HEK293 (cell line): ENCODE results near the gene POU2AF1.

ENCODE experiments used
- CTCF ChIA-PET: fragments of 350-600 bp; formaldehyde crosslinking; extraction: SDS; loops from one replicate; lab custom pipeline; 2021; ENCODE audit warnings: antibody characterized with exemption; lab: Yijun Ruan, JAX
- POLR2A ChIA-PET: fragments of 300-600 bp; formaldehyde crosslinking; extraction: SDS; loops from one replicate; lab custom pipeline; 2020; ENCODE audit warnings: antibody characterized with exemption, inconsistent platforms; lab: Yijun Ruan, JAX
- H3K27ac ChIP-seq: fragments of 200-500 bp; sonication (Bioruptor generic); 2 replicates; pipeline ENCODE4 v1.5.1; 2014; ENCODE audit warnings: low read depth, low read length, control low read depth, inconsistent platforms; ENCODE audit errors: extremely low read depth
- H3K36me3 ChIP-seq, 2 experiments: fragments of 200-500 bp in 1 of 2; sonication (Bioruptor generic) in 1 of 2; 1 replicate in 1 of 2; 2 replicates in 1 of 2; pipeline ENCODE4 v1.5.1; 2014 to 2017; ENCODE audit warnings: inconsistent platforms in 2 of 2, low read length in 2 of 2; ENCODE audit not compliant: control insufficient read depth in 2 of 2, insufficient read depth in 1 of 2
- H3K4me1 ChIP-seq: fragments of 200-500 bp; sonication (Bioruptor generic); 2 replicates; pipeline ENCODE4 v1.5.1; 2014; ENCODE audit warnings: mild to moderate bottlenecking, low read length, inconsistent platforms; ENCODE audit not compliant: control insufficient read depth, insufficient read depth
- H3K4me3 ChIP-seq: 2 replicates; pipeline ENCODE4 v1.5.1; 2011; ENCODE audit warnings: low read depth, mild to moderate bottlenecking, control low read depth, low read length, moderate library complexity
- H3K9me3 ChIP-seq: fragments of 200-500 bp; sonication (Bioruptor generic); 2 replicates; pipeline ENCODE4 v1.5.1; 2014; ENCODE audit warnings: low read depth, low read length, inconsistent platforms; ENCODE audit not compliant: control insufficient read depth, insufficient read depth
- ATF2 ChIP-seq: fragments of 450-650 bp; formaldehyde crosslinking; IDR thresholded peaks from 2 replicates; pipeline ENCODE4 v1.5.1; 2016; ENCODE audit warnings: missing biosample characterization, missing genetic modification characterization, low read depth
- HOXD13 ChIP-seq: sonication (generic); formaldehyde crosslinking; IDR thresholded peaks from 2 replicates; pipeline ENCODE4 v1.8.0; 2022; ENCODE audit warnings: missing genetic modification reagents, borderline replicate concordance
- KLF8 ChIP-seq: fragments of 450-650 bp; formaldehyde crosslinking; IDR thresholded peaks from 2 replicates; pipeline ENCODE4 v1.5.1; 2016; ENCODE audit warnings: missing biosample characterization, missing genetic modification characterization
- MYNN ChIP-seq: fragments of 450-650 bp; formaldehyde crosslinking; IDR thresholded peaks from 2 replicates; pipeline ENCODE4 v1.5.1; 2016; ENCODE audit warnings: missing biosample characterization, missing genetic modification characterization, borderline replicate concordance
- PRDM6 ChIP-seq: fragments of 450-650 bp; formaldehyde crosslinking; IDR thresholded peaks from 2 replicates; pipeline ENCODE4 v1.5.1; 2017; ENCODE audit warnings: missing biosample characterization, missing genetic modification characterization
- YY1 ChIP-seq: fragments of 450-650 bp; formaldehyde crosslinking; IDR thresholded peaks from 2 replicates; pipeline ENCODE4 v1.5.1; 2018; ENCODE audit warnings: missing biosample characterization, missing genetic modification characterization
- ZBTB17 ChIP-seq: fragments of 450-650 bp; formaldehyde crosslinking; IDR thresholded peaks from 2 replicates; pipeline ENCODE4 v1.5.1; 2016; ENCODE audit warnings: missing biosample characterization, missing genetic modification characterization
- ZBTB20 ChIP-seq: fragments of 450-650 bp; formaldehyde crosslinking; IDR thresholded peaks from 2 replicates; pipeline ENCODE4 v1.5.1; 2016; ENCODE audit warnings: missing biosample characterization, missing genetic modification characterization
- ZFHX2 ChIP-seq: fragments of 450-650 bp; formaldehyde crosslinking; conservative IDR thresholded peaks from 2 replicates; pipeline ENCODE4 v1.5.1; 2016; ENCODE audit warnings: missing biosample characterization, missing genetic modification characterization
- ZIC2 ChIP-seq: fragments of 450-650 bp; formaldehyde crosslinking; IDR thresholded peaks from 2 replicates; pipeline ENCODE4 v1.5.1; 2016; ENCODE audit warnings: missing biosample characterization, missing genetic modification characterization
- ZNF174 ChIP-seq: fragments of 450-650 bp; formaldehyde crosslinking; IDR thresholded peaks from 2 replicates; pipeline ENCODE4 v1.5.0; 2017; ENCODE audit warnings: missing biosample characterization, mild to moderate bottlenecking, missing genetic modification characterization
- ZNF175 ChIP-seq: fragments of 450-650 bp; formaldehyde crosslinking; IDR thresholded peaks from 2 replicates; pipeline ENCODE4 v1.5.1; 2016; ENCODE audit warnings: missing biosample characterization, missing genetic modification characterization
- ZNF223 ChIP-seq: fragments of 450-650 bp; formaldehyde crosslinking; IDR thresholded peaks from 2 replicates; pipeline ENCODE4 v1.5.1; 2016; ENCODE audit warnings: missing biosample characterization, missing genetic modification characterization
- ZNF23 ChIP-seq: fragments of 450-650 bp; formaldehyde crosslinking; IDR thresholded peaks from 2 replicates; pipeline ENCODE4 v1.5.1; 2016; ENCODE audit warnings: missing biosample characterization, missing genetic modification characterization, borderline replicate concordance
- ZNF404 ChIP-seq: fragments of 450-650 bp; formaldehyde crosslinking; IDR thresholded peaks from 2 replicates; pipeline ENCODE4 v1.5.1; 2017; ENCODE audit warnings: missing biosample characterization, missing genetic modification characterization
- ZNF473 ChIP-seq: fragments of 450-650 bp; formaldehyde crosslinking; IDR thresholded peaks from 2 replicates; pipeline ENCODE4 v1.5.1; 2017; ENCODE audit warnings: missing biosample characterization, missing genetic modification characterization
- ZNF521 ChIP-seq: fragments of 450-650 bp; formaldehyde crosslinking; IDR thresholded peaks from 2 replicates; pipeline ENCODE4 v1.5.1; 2017; ENCODE audit warnings: missing biosample characterization, mild to moderate bottlenecking, missing genetic modification characterization
- ZNF561 ChIP-seq: fragments of 450-650 bp; IDR thresholded peaks from 2 replicates; pipeline ENCODE4 v1.5.1; 2018; ENCODE audit warnings: missing biosample characterization, missing genetic modification characterization, borderline replicate concordance
- ZNF580 ChIP-seq: fragments of 450-650 bp; formaldehyde crosslinking; IDR thresholded peaks from 2 replicates; pipeline ENCODE4 v1.5.1; 2016; ENCODE audit warnings: missing biosample characterization, missing genetic modification characterization
- ZNF704 ChIP-seq: fragments of 450-650 bp; formaldehyde crosslinking; IDR thresholded peaks from 2 replicates; pipeline ENCODE4 v1.5.1; 2016; ENCODE audit warnings: missing biosample characterization, missing genetic modification characterization
- ZNF792 ChIP-seq: fragments of 450-650 bp; formaldehyde crosslinking; IDR thresholded peaks from 2 replicates; pipeline ENCODE4 v1.5.1; 2016; ENCODE audit warnings: missing biosample characterization, missing genetic modification characterization
- ZSCAN16 ChIP-seq: fragments of 450-650 bp; formaldehyde crosslinking; IDR thresholded peaks from 2 replicates; pipeline ENCODE4 v1.5.1; 2016; ENCODE audit warnings: missing biosample characterization, missing genetic modification characterization
- ZSCAN18 ChIP-seq: fragments of 450-650 bp; formaldehyde crosslinking; IDR thresholded peaks from 2 replicates; pipeline ENCODE4 v1.5.1; 2016; ENCODE audit warnings: missing biosample characterization, missing genetic modification characterization

POU2AF1 gene

GRCh38 chr11:111388420-111388819 is 9.3 kb upstream of the POU2AF1 start:
- Histone ChIP-seq H3K4me1 (no peaks in the 10 kb centered on the region), H3K9me3 (no peaks in the 10 kb centered on the region), H3K27ac (no peak overlapping the region), H3K4me3 (no peak overlapping the region), H3K36me3 (no peaks in the 10 kb centered on the region)
- CTCF ChIA-PET: interaction anchor here (0.6 kb wide), 1 partner anchor 447 kb away, joined by 6 read pairs; no protein-coding TSS in a partner anchor
- POLR2A ChIA-PET: no interaction called here
- TF ChIP-seq ZNF404 (tag by site-specific recombination) (no peak), ZFHX2 (tag by site-specific recombination) (no peak), ZNF792 (no peak), ZNF473 (tag by site-specific recombination) (no peak), ZNF23 (tag by site-specific recombination) (no peak), KLF8 (tag by site-specific recombination) (no peak), PRDM6 (tag by site-specific recombination) (no peak), ZIC2 (tag by site-specific recombination) (no peak), ZNF521 (no peak), ZNF223 (no peak)

GRCh38 chr11:111387363-111387762 is 8.3 kb upstream of the POU2AF1 start:
- ChIA-PET POLR2A (no interaction called here), CTCF (interaction anchor here (0.7 kb wide), 1 partner anchor 218 kb away, joined by 4 read pairs; no protein-coding TSS in a partner anchor)

More at GRCh38 chr11:111387363-111387762, 8.3 kb upstream of the POU2AF1 start:
- Histone ChIP-seq H3K36me3 (no peaks in the 10 kb centered on the region), H3K27ac (no peak overlapping the region)
- TF ChIP-seq ZNF704: no peak
- no peak for TF ChIP-seq YY1 (tag by site-specific recombination)
- no peak for TF ChIP-seq ZNF561 (tag by site-specific recombination)
- TF ChIP-seq ZSCAN16 (tag by site-specific recombination): no peak
- no peak for TF ChIP-seq ZSCAN18 (tag by site-specific recombination)
- TF ChIP-seq ATF2: no peak
- no peak for TF ChIP-seq HOXD13 (CRISPR knock-in tag)
- TF ChIP-seq ZNF174 (tag by site-specific recombination): no peak
- TF ChIP-seq ZBTB17 (tag by site-specific recombination): no peak
- TF ChIP-seq ZNF580 (tag by site-specific recombination): no peak
- TF ChIP-seq ZNF792: no peak
- no peak for TF ChIP-seq ZBTB20
- no peak for TF ChIP-seq MYNN (tag by site-specific recombination)
- TF ChIP-seq ZNF175 (tag by site-specific recombination): no peak
- TF ChIP-seq, all 188 proteins: peak for 0
- no peak overlapping the region for H3K4me3 ChIP-seq
- no peaks in the 10 kb centered on the region for H3K4me1 ChIP-seq
- no peaks in the 10 kb centered on the region for H3K9me3 ChIP-seq
